Measurements from ENCODE around the gene SLC9A1.

DNA sequence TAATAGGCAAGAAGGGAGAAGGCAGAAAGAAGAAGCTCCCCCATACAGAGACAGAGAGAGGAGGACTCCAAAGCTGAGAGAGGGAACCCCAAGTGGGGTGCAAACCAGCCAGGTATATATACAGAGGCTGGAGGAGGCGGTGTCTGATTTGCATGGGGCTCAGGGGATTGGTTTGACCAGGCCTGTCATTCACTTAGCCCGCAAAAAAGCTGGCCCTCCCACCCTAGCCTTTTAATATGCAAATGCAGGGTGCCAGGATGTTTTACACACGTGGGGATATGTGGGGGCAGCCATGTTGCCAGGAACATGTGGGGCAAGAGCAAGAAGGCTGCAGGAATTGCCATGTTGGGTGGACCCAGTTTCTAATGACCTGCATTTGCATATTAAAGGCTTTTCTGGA, 105.3 kb downstream of the SLC9A1 start:
- TF ChIP-seq, protein P1, sequence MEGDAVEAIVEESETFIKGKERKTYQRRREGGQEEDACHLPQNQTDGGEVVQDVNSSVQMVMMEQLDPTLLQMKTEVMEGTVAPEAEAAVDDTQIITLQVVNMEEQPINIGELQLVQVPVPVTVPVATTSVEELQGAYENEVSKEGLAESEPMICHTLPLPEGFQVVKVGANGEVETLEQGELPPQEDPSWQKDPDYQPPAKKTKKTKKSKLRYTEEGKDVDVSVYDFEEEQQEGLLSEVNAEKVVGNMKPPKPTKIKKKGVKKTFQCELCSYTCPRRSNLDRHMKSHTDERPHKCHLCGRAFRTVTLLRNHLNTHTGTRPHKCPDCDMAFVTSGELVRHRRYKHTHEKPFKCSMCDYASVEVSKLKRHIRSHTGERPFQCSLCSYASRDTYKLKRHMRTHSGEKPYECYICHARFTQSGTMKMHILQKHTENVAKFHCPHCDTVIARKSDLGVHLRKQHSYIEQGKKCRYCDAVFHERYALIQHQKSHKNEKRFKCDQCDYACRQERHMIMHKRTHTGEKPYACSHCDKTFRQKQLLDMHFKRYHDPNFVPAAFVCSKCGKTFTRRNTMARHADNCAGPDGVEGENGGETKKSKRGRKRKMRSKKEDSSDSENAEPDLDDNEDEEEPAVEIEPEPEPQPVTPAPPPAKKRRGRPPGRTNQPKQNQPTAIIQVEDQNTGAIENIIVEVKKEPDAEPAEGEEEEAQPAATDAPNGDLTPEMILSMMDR (IDR thresholded peaks at IDR 0.05), result no peak
- TF ChIP-seq FOXM1 (IDR thresholded peaks at IDR 0.05; ENCODE audit: low read depth), result no peak
- TF ChIP-seq YY1 (IDR thresholded peaks at IDR 0.05; ENCODE audit: low read depth), result no peak
- TF ChIP-seq, protein P2, sequence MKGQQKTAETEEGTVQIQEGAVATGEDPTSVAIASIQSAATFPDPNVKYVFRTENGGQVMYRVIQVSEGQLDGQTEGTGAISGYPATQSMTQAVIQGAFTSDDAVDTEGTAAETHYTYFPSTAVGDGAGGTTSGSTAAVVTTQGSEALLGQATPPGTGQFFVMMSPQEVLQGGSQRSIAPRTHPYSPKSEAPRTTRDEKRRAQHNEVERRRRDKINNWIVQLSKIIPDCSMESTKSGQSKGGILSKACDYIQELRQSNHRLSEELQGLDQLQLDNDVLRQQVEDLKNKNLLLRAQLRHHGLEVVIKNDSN (IDR thresholded peaks at IDR 0.05; ENCODE audit: borderline replicate concordance, low read depth), result no peak
- no peak for TF ChIP-seq TEAD4 (IDR thresholded peaks at IDR 0.05; ENCODE audit: borderline replicate concordance, insufficient read depth)
- no peak for TF ChIP-seq RFX5 (IDR thresholded peaks at IDR 0.05; ENCODE audit: low read length)
- TF ChIP-seq JUND (IDR thresholded peaks at IDR 0.05), result no peak
- no peak for TF ChIP-seq MXI1 (IDR thresholded peaks at IDR 0.05; ENCODE audit: low read depth, low read length)
- no peak for TF ChIP-seq TAF1 (IDR thresholded peaks at IDR 0.05; ENCODE audit: borderline replicate concordance, low read depth, low read length)
